AG09309 (cell line): ENCODE results near the gene PLXNA1.

Experiments used
- DNase-seq: peaks from one replicate; pipeline ENCODE4 v3.0.0-alpha.2; 2010; ENCODE audit warnings: low read depth
- H3K4me3 ChIP-seq: 2 replicates; pipeline ENCODE4 v1.5.1; 2011; ENCODE audit warnings: mild to moderate bottlenecking, low read depth, low read length, moderate library complexity; ENCODE audit not compliant: control insufficient read depth
- TF ChIP-seq, protein P1 (sequence below): IDR thresholded peaks from 2 replicates; pipeline ENCODE4 v1.5.1; 2011; ENCODE audit warnings: mild to moderate bottlenecking, low read depth, low read length, inconsistent platforms; ENCODE audit not compliant: insufficient read depth, control insufficient read depth; ENCODE audit errors: missing control alignments

PLXNA1 gene

DNA sequence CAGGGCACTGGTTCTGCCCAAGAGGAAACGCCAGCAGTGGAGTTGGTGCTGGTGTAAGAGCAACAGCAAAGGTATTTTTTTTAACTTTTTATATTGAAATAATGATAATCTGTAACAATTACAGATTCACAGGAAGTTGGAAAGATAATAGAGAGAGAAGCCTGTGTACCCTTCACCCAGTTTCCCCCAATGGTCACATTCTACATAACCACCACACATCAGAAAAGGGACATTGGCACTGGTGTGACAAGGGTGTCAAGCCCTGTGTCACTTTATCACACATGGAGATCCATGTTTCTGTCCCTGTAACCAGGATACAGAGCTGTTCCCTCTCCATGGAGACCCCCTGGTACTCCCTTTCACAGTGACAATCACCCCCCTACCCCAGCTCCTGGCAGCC is 9.1 kb upstream of the PLXNA1 start:
- no peak overlapping the region for H3K4me3 ChIP-seq
- TF ChIP-seq, protein P1, sequence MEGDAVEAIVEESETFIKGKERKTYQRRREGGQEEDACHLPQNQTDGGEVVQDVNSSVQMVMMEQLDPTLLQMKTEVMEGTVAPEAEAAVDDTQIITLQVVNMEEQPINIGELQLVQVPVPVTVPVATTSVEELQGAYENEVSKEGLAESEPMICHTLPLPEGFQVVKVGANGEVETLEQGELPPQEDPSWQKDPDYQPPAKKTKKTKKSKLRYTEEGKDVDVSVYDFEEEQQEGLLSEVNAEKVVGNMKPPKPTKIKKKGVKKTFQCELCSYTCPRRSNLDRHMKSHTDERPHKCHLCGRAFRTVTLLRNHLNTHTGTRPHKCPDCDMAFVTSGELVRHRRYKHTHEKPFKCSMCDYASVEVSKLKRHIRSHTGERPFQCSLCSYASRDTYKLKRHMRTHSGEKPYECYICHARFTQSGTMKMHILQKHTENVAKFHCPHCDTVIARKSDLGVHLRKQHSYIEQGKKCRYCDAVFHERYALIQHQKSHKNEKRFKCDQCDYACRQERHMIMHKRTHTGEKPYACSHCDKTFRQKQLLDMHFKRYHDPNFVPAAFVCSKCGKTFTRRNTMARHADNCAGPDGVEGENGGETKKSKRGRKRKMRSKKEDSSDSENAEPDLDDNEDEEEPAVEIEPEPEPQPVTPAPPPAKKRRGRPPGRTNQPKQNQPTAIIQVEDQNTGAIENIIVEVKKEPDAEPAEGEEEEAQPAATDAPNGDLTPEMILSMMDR, result no peak
- DNase-seq, result no peak

DNA sequence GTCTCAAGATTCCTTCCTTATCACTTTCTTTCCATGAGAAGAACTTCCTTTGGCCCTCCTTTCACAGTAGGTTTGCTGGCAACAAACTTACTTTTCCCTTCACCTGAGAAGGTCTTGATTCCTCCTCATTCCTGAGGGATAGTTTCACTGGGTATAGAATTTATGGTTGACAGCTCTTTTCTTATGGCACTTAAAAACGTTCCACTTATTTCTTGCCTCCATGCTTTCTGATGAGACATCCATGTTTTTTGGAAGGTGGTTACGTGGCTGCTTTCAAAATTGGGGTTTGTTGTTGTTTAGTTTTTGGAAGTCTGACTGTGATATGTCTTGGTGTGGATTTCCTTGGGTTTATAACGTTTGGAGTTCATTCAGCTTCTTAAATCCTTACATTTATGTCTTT is 8.2 kb upstream of the PLXNA1 start:
- no peak overlapping the region for H3K4me3 ChIP-seq
- TF ChIP-seq, protein P1, result no peak
- DNase-seq, result no peak

DNA sequence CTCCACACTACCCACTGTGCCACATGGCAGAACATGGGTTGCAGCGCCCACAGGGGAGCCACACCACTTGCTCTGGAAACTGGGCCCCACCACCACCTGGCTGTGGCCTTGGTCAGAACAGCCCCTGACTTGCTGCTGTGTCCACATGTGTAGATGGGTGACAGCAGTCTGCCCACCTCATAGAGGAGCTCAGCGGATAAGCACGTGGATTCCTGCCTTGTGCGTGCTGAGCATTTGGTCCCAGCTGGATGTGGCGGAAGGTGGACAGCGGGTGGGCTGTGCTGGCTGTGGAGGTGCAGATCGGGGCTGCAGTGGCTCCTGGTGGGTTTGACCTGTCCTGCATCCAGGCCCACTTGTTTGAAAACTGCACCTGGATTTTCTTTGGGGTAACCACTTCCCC is 6.0 kb upstream of the PLXNA1 start:
- DNase-seq, result no peak
- no peak overlapping the region for H3K4me3 ChIP-seq
- TF ChIP-seq, protein P1, result no peak

DNA sequence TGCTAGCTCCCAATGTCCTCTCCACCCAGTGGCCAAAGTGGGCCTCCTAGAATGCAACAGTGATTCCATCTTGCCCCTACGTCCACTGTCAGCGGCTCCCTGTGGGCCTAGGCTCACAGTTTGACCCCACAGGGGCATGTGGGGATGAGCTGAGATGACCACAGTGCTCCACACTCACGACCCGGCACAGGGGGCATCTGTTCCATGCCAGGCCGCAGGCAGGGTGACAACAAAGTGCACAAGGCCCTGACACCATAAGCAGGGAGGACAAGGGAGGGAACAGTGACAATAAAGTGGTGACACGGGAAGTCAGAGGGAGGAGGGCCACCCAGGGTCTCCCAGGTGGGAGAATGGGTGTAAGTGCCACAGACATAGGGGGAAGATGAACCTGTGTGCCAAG is 5.1 kb upstream of the PLXNA1 start:
- TF ChIP-seq, protein P1, result no peak
- DNase-seq, result no peak

DNA sequence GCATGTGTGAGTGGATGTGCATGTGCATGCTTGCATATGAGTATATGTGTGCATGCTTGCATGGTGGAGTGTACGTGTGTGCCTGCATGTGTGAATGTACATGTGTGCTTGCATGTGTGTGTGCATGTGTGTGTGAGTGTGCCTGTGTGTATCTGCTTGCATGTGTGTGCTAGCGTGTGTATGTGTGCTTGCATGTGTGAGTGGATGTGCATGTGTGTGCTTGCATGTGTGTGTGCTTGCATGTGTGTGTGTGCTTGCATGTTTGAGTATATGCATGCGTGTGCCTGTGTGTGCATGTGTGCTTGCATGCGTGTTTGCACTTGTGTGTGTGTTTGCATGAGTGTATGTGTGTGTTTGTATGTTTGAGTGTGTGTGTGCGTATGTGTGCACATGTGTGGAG is 4.6 kb upstream of the PLXNA1 start:
- TF ChIP-seq, protein P1, result no peak
- H3K4me3 ChIP-seq, result no peak overlapping the region
- no peak for DNase-seq

More for the DNA sequence above, 5.1 kb upstream of the PLXNA1 start:
- no peak overlapping the region for H3K4me3 ChIP-seq

DNA sequence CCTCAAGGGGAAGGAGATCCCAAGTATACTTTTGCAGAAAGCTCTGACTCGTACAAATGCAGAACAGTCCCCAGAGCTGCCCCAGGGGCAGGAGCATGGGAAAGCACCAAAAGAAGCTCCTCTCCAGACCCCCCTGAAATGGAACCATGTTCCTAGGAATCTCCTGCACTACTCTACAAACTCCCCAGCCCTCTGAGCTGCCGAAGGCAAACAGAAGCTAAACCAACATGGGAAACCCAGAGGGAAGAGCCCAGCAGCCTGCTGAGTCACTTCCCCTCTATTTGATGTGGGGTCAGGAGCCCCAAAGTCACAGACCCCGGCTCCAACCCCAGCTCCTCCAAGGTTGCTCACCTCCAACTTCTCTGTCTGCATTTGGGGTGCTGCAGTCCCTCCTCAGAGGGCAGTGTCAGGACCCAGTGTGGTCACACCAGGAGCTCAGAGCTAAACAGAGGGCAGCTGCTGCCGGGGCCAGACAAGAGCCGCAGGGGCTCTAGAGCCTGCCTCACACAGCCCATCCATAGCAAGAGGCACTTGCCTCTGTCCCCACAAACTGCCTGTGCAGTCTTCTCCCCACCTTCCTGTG is 3.8 kb upstream of the PLXNA1 start:
- H3K4me3 ChIP-seq, result no peak overlapping the region
- no peak for DNase-seq
- TF ChIP-seq, protein P1, result no peak
